Prostate gland (tissue), 2 donors: ENCODE data around the gene SLCO6A1.

Experiments
- CTCF ChIP-seq, 4 experiments: fragments of 200-600 bp in 2 of 4; fragments of 450-650 bp in 2 of 4; sonication (generic) in 2 of 4; IDR thresholded peaks; 1 replicate in 3 of 4; 2 replicates in 1 of 4; pipeline ENCODE4 v1.5.1; 2016 to 2019; ENCODE audit warnings: antibody characterized with exemption in 4 of 4, mild to moderate bottlenecking in 2 of 4, moderate library complexity in 2 of 4
- POLR2A ChIP-seq: fragments of 450-650 bp; IDR thresholded peaks from one replicate; pipeline ENCODE4 v1.6.1; 2016; ENCODE audit warnings: antibody characterized with exemption, mild to moderate bottlenecking
- POLR2AphosphoS5 ChIP-seq: sonication (generic); formaldehyde crosslinking; IDR thresholded peaks from one replicate; pipeline ENCODE4 v1.6.1; 2017; ENCODE audit warnings: antibody characterized with exemption

- TF ChIP-seq CTCF (IDR thresholded peaks at IDR 0.05) (no peak), POLR2AphosphoS5 (no peak), POLR2A (no peak)
These were observed 130.4 kb downstream of the SLCO6A1 start for GRCh38 chr5:102368392-102368791.
